Esophagus muscularis mucosa (tissue), 3 donors: ENCODE data around the gene APOLD1.

Experiments used
- CTCF ChIP-seq, 3 experiments: fragments of 200-600 bp in 2 of 3; fragments of 450-650 bp in 1 of 3; sonication (generic) in 2 of 3; IDR thresholded peaks; one replicate each; pipeline ENCODE4 v1.5.1; 2017 to 2019; ENCODE audit warnings: antibody characterized with exemption in 3 of 3, mild to moderate bottlenecking in 2 of 3, moderate library complexity in 1 of 3
- POLR2A ChIP-seq: fragments of 450-650 bp; IDR thresholded peaks from one replicate; pipeline ENCODE4 v1.6.1; 2017; ENCODE audit warnings: antibody characterized with exemption, moderate library complexity, mild to moderate bottlenecking, low read depth
- POLR2AphosphoS5 ChIP-seq, 2 donors: sonication (generic); formaldehyde crosslinking; IDR thresholded peaks; one replicate each; pipeline ENCODE4 v1.6.1; 2017; ENCODE audit warnings: antibody characterized with exemption in 2 of 2

GRCh38 chr12:12836571-12836970 lies 51.1 kb downstream of the APOLD1 start:
- TF ChIP-seq CTCF (IDR thresholded peaks at IDR 0.05) (no peak), POLR2AphosphoS5 (IDR thresholded peaks at IDR 0.05) (no peak), POLR2A (no peak)
